GM10847 (cell line): Measurements from ENCODE around the gene PTTG2.

Source experiments
- POLR2A ChIP-seq: IDR thresholded peaks from 2 replicates; pipeline ENCODE4 v1.6.1; 2011; ENCODE audit not compliant: insufficient read length; ENCODE audit errors: extremely low read depth

The PTTG2 gene

GRCh38 chr4:37949636-37950426 is 10.4 kb upstream of the PTTG2 start:
- TF ChIP-seq POLR2A = no peak

DNA sequence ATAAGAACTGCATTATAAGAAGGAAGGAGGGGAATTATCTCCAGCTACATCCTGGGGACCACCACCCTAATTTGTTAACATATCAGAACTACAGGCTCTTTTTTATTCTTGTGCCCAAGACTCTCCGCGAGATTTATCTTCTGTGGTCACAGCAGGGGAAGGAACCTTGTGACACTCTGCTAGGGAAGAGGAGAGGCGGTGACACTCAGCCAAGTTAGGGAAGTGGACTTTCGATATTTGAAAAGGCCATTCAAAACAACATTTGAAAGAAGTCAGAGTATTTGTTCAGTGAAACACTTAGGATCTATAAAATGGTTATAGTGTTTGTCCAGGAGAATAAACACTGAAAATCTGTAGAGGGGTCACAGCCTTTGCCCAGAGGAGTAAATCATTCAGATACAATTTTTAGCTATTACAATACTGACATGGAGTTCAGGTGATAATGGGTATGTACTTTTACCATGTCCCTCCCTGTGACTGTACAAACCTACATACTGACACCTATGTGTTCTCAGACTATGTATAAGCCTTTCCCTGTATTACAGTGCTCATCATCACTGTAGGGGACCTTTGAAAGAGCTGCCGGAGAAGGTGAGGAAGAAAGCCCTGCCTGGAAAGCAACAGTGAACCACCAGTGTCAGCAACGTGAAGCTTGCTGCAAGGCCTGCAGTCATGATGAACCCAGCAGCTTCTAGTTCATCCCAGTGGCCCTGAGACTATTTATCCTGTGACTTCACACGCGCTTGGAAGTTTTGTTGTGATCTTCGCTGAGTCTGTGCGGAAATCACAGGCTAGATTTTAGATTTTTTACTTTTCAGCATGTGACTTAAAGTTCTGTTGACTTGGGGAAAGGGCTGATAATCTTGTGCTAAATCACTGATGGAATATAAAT is 8.5 kb upstream of the PTTG2 start:
- TF ChIP-seq POLR2A = no peak

DNA sequence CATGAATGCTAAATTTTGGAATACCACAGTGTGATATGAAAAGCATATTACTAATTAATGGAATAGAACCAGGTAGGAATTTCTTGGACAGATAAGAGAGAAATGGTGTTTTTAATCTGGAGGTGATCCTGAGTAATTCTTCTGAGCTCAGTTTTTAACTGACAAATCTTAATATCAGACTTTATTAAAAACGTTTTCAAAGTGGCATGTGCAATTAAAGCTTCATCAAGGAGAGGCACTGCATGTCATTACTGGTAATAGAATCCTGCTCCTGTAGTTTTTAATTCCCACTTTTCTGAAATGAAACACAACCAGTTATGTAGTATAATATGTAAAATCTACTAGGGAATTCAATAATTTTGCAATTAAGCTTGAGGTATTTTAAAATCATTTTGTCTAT is 7.0 kb upstream of the PTTG2 start:
- TF ChIP-seq POLR2A = no peak

DNA sequence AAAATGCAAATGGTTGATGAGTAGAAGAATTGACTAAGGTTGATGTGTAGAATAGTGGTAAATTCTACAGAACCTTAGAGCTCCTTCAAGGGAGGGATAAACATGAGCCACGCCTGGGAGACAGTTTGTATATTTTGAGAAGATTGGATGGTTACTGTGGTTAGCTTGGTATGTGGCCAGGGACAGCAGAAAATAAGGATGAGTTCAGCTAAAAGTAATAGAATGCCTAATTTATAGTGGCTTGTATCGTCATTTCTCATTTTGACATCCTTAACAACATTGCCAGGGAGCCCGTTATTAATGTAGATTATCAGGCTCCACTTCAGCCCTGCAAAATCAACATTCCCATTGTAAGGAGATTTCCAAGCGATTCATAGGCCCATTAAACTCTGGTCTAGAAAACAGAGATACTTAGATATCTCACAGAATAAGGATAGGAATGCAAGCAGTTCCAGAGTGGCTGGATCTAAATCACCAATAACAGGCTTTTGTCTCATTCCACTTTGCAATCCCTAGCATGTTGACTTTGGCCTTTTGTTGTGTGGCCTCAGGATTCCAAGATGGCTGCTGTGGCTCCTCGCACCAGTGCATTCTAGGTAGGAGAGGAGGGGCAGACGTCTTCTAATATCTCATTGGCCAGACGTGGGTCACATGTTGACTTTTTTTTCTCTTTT is 6.4 kb upstream of the PTTG2 start:
- no peak for TF ChIP-seq POLR2A

DNA sequence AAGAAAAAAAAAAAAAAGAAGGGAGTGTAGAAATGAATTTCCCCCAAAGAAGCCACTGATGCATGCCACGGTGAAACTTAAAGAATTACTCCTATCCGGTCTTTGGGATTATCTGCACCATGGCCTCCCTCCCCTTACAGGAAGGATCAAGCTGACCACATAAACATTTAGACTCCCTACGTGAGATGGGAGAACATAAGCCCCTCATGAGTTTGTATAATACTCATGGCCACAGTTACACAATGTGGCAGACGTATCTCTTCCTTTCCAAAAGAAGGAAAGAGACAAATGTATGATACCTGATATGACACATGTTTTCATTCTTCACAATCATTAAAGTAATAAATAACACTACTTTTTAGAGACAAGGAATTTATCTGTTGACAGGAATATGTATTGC is 3.3 kb upstream of the PTTG2 start:
- no peak for TF ChIP-seq POLR2A

- TF ChIP-seq POLR2A = no peak
Observed at GRCh38 chr4:37958932-37959331, 1.3 kb upstream of the PTTG2 start.

- no peak for TF ChIP-seq POLR2A
Observed at GRCh38 chr4:37960679-37961450, 667 bp downstream of the PTTG2 start.

GRCh38 chr4:37964734-37965457 is 4.7 kb downstream of the PTTG2 start:
- no peak for TF ChIP-seq POLR2A

GRCh38 chr4:37966044-37966443 is 5.8 kb downstream of the PTTG2 start:
- TF ChIP-seq POLR2A = no peak

GRCh38 chr4:37967736-37968135 is 7.5 kb downstream of the PTTG2 start:
- no peak for TF ChIP-seq POLR2A

- no peak for TF ChIP-seq POLR2A
Observed at GRCh38 chr4:37968747-37969146, 8.5 kb downstream of the PTTG2 start.

- TF ChIP-seq POLR2A = no peak
Observed at GRCh38 chr4:37970702-37971101, 10.5 kb downstream of the PTTG2 start.

- TF ChIP-seq POLR2A = no peak
Observed at GRCh38 chr4:37971202-37971601, 11.0 kb downstream of the PTTG2 start.

- no peak for TF ChIP-seq POLR2A
Observed at GRCh38 chr4:37973441-37973840, 13.2 kb downstream of the PTTG2 start.
